DND-41 (cell line): ENCODE data around the gene PDLIM5.

Experiments
- CTCF ChIP-seq: IDR thresholded peaks from 2 replicates; pipeline ENCODE4 v1.5.1; 2012; ENCODE audit warnings: borderline replicate concordance, low read length, moderate library complexity, mild to moderate bottlenecking; ENCODE audit not compliant: poor library complexity, severe bottlenecking; ENCODE audit errors: extremely low read depth
- EZH2 ChIP-seq: IDR thresholded peaks from 3 replicates; pipeline ENCODE4 v1.6.1; 2012; ENCODE audit warnings: borderline replicate concordance, low read depth, mild to moderate bottlenecking, moderate library complexity, low read length, inconsistent platforms; ENCODE audit not compliant: severe bottlenecking

- TF ChIP-seq CTCF (no peak), EZH2 (no peak)
Measured at GRCh38 chr4:94507708-94508107, 56.0 kb downstream of the PDLIM5 start.
